Activated T-helper 1 cell treated with anti-CD3 and anti-CD28 coated beads, Interleukin-2, amount 50 U/mL, for 16 hours (primary cell): ENCODE results near the gene FCER1G.

Experiments
- DNase-seq, 2 donors: peaks; one replicate each; pipeline ENCODE4 v3.0.0-alpha.2; 2020; ENCODE audit warnings: low read depth in 1 of 2, low spot score in 1 of 2

FCER1G gene

GRCh38 chr1:161261261-161262235, 46.5 kb downstream of the FCER1G start:
- DNase-seq, result no peak

- no peak for DNase-seq
These were observed 50.2 kb downstream of the FCER1G start for GRCh38 chr1:161265305-161265704.

GRCh38 chr1:161266202-161266601, 51.1 kb downstream of the FCER1G start:
- DNase-seq, result no peak

- no peak for DNase-seq
These were observed 51.7 kb downstream of the FCER1G start for GRCh38 chr1:161266836-161267235.

- DNase-seq, result no peak
These were observed 52.2 kb downstream of the FCER1G start for GRCh38 chr1:161267321-161267720.
